NCI-H2171 (cell line): ENCODE measurements around the gene SFT2D2.
"Not testable (repeated sequence)": the region's sequence is repeated elsewhere in the genome, so short reads cannot be mapped to it uniquely, and the experiment has no call there.

ENCODE experiments used
- DNase-seq: peaks from one replicate; lab custom pipeline; 2025; lab: John Stamatoyannopoulos, UW

SFT2D2 gene

DNA sequence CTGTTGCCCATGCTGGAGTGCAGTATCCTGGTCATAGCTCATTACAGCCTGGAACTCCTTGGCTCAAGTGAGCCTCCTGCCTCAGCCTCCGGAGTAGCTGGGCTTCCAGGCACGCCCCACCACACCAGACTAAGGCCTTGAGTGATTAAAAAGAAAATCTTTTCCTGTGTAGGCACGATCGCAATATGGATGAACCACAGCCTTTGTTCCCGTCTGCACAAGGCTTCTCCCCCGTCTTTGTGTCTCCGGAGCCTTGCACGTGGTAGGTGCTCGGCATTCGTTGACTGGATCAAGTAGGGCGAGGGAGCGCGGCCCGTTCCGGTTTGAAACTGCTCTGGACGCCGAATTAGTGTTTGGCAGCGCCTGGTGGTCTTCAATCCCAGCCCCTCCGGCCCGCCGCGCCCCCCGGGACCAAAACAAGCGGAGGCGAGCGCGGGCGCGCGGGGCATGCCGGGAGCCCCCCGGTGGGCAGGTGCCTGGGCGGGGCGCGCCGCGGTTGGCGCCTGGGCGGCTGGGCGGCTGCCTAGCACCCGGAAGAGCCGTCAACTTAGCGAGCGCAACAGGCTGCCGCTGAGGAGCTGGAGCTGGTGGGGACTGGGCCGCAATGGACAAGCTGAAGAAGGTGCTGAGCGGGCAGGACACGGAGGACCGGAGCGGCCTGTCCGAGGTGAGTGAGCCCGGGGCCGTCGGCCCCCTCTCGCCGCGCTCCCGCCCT lies at the start of gene SFT2D2:
SFT2D2 (plus strand) TSS at position 529 of the 715 bp plus-strand sequence; CDS start at position 605, 76 bp downstream.
- peak; percentile 84 for DNase-seq

DNA sequence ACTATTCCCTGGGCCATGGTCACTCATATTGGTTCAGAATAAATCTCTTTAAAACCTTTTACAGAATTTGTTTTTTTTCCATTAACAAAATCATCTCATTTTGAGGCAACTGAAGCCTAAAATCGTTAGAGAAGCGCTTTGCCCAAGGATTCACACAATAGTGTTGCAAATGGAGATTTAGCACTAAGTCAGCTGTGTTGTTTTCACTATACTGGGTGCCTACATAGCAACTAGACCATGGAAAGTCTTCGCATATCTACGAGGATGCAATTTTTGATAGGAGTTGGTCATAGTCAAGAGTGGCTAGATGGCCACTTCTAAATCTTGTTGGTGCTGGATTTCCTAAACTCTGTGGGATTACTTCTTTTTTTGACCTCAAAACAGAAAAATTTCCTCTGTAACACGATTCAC lies 47.6 kb upstream of the SFT2D2 start:
- DNase-seq: no peak

- DNase-seq: peak; percentile 98
Measured at GRCh38 chr1:168178638-168179437, 47.0 kb upstream of the SFT2D2 start, which contains the start of gene TIPRL. Gene TIPRL, plus strand, starts transcription at chr1:168178962. Its CDS starts 116 bp downstream, at chr1:168179078.

DNA sequence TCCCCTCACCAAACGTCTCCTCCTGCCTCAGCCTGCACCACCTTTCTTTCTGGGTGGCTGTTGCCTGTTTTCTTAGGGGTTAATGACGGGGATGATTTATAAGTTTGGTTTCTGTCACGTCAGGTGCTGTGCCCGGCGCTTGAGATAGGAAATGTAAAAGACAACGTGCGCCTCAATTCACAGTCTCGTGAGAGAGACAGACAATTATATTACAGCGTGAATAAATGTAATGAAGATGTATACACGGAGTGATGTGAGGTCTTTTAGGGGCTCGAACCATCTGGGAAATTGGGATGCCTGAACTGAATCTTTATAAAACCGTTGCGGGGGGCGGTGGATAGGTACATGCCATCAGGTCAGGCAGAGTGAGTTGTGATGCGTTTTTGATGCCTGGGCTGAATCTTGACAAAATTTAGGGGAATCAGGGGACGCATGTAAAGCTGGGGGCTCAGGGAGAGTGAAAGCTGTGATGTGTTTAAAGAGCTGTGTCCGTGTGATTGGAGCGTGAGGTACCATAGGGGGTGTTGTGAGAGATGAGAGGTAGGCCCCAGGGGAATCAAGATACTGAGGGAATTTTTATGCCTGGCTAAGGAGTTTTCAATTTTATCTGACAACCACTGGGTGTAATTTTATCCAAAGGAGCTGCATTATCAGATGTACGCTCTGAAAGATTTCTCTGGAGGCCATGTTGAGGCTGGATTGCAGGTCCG lies 46.2 kb upstream of the SFT2D2 start:
- DNase-seq: no peak

DNA sequence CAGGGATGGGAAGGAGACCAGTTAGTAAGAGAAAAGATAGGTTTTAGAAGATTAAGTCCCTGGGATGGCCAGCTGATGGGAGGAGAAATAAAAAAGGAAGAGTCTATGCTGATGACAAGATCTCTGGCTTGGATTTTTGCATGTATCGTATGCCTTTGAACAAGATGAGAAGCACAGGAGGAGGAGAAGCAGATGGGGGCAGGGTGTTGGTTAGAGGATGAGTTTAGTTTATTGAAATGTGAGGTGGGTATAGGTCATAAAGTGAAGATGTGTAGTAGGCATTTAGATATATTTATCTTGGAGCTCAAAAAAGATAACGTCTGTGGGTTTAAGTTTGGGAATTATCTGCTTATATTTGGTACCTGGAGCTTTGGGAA lies 45.7 kb upstream of the SFT2D2 start:
- no peak for DNase-seq

GRCh38 chr1:168181063-168181720 lies 44.6 kb upstream of the SFT2D2 start:
- not testable (repeated sequence) for DNase-seq

GRCh38 chr1:168187177-168187576 lies 38.6 kb upstream of the SFT2D2 start:
- DNase-seq: no peak

- no peak for DNase-seq
Measured at GRCh38 chr1:168190403-168190802, 35.4 kb upstream of the SFT2D2 start.

GRCh38 chr1:168195199-168196135 lies 30.3 kb upstream of the SFT2D2 start:
- no peak for DNase-seq

DNA sequence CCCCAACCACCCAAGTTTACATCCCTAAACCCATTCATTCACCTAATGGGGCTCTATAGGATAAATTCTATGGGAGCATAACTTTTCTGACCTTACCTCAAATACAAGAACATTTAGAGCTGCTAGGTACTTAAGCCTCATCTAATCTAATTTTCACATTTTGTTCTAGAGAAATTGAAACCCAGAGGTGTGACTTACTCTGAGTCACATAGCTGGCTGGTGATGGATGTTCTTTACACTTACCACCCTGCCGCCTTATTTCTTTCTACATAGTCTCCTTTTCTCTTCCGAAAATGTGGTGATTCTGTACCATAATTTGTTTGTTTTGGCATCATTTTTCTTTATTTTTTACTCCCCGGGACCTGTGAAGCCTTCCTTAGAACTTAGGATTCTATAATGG lies 26.7 kb upstream of the SFT2D2 start:
- DNase-seq: no peak

GRCh38 chr1:168202941-168203654 lies 22.7 kb upstream of the SFT2D2 start:
- DNase-seq: no peak

DNA sequence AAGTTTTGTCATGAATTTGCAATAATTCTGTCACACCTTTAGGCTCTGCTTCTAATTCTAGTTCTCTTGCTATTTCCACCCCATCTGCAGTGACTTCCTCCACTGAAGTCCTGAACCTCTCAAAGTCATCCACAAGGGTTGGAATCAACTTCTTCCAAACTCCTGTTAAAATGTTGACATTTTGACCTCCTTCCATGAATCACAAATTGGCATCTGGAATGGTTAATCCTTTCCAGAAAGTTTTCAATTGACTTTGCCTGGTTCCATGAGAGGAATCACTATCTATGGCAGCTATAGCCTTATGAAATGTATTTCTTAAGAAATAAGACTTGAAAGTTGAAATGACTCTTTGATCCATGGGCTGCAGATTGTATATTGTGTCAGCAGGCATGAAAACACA lies 19.7 kb upstream of the SFT2D2 start:
- DNase-seq: no peak

- not testable (repeated sequence) for DNase-seq
Measured at GRCh38 chr1:168207673-168208072, 18.1 kb upstream of the SFT2D2 start.

DNA sequence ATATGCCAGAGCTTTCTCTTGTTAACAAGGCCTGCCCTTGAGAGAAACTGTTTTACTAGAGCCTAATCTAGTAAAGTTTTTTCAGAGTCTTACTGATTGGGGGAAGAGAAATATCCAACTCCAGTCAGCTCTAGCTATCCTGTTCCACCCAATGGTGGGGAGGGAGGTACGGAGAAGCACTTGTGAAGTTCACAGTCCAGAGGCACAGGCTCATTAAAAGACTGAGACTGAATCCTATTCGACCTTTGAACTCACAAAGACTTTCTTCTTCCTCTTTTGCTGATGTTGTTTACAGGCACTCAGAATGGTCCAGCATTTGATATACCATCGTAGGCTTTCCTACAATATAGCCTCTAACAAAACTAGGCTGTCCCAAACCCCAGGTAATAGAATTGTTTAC lies 15.5 kb upstream of the SFT2D2 start:
- no peak for DNase-seq

GRCh38 chr1:168213349-168213748 lies 12.5 kb upstream of the SFT2D2 start:
- DNase-seq: no peak

GRCh38 chr1:168216171-168216570 lies 9.6 kb upstream of the SFT2D2 start:
- no peak for DNase-seq

DNA sequence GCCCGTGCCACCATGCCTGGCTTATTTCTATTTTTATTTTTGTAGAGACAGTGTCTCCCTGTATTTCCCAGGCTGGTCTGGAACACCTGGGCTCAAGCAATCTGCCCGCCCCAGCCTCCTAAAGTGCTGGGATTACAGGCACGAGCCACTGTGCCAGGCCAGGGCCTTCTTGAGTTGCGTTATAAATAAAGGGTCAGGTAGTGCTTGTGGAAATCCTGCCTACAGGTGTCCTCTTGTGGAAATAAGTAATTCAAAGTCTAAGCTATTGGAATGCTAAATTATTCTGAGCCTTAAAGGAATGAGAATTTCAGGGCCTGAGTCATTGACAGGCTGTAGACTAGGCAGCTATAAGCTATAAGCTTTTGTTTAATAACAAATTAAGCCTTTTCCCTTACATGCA lies 8.1 kb upstream of the SFT2D2 start:
- no peak for DNase-seq

DNA sequence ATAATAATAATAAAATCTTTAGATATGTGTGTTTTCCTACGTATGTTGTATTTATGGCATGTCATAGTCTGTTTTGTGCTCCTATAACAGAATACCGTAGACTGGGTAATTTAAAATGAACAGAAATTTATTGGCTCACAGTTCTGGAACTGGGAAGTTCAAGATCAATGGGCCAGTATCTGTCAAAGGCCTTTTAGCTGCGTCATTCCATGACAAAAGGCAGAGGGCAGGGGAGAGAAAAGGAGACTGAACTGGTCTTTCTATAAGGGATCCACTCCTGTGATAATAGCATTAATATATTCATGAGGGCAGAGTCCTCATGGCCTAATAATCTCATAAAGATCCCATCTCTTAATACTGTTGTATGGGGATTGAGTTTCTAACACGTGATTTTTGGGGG lies 7.1 kb upstream of the SFT2D2 start:
- DNase-seq: no peak

- no peak for DNase-seq
Measured at GRCh38 chr1:168220470-168220871, 5.3 kb upstream of the SFT2D2 start.

- no peak for DNase-seq
Measured at GRCh38 chr1:168221275-168221674, 4.5 kb upstream of the SFT2D2 start.
